NCI-H748 (cell line): Measurements from ENCODE around the gene PLSCR3.

Experiments
- DNase-seq: peaks from one replicate; lab custom pipeline; 2025; ENCODE audit not compliant: unreplicated experiment; lab: John Stamatoyannopoulos, UW

PLSCR3 gene

GRCh38 chr17:7394452-7395191 lies at the start of gene PLSCR3:
Gene PLSCR3, minus strand, starts transcription at chr17:7394525. Its CDS starts 415 bp downstream, at chr17:7394110.
- DNase-seq: peak; percentile 91

- DNase-seq: no peak
These were observed 49.5 kb upstream of the PLSCR3 start for GRCh38 chr17:7443499-7444485.

GRCh38 chr17:7442142-7442541 lies 47.8 kb upstream of the PLSCR3 start:
- no peak for DNase-seq

GRCh38 chr17:7441266-7441665 lies 46.9 kb upstream of the PLSCR3 start:
- DNase-seq: no peak

- DNase-seq: peak; percentile 56
These were observed 46.5 kb upstream of the PLSCR3 start for GRCh38 chr17:7440834-7441195.

DNA sequence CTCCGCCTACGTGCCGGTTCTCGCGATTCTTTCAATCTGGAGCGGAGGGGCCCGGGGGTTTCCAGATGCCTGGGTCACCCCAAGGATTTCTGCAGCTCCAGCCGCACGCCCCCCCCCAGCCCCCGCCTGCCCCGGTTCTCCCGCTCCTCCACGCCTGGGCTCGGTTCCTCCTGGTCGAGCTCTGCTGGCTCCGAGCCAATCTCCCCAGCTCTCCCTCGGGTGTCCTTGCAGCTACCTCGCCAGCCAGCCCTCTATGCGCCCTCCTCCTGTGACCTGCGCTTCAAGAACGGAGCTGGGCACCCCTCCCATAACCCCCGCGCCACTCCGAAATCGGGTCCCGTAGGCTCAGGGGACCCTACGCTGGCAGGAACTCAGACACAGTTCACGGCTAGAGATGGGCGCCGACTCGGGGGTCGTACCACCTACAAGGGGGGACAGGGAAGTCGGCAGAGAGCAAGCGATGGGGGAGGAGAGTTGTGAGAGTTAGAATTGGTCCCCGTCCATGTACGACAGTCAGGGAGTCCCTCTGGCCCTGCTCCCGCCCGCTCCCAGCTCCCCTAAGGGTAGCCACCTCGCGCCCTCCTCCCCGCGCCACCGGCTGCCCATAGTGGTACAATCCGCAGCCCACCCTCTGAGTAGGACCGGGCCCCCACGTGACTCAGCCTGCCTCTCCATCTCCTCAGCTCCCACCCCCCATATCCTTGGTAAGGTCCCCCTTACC lies 45.9 kb upstream of the PLSCR3 start:
- DNase-seq: peak; percentile 75

- DNase-seq: peak; percentile 44
These were observed 45.3 kb upstream of the PLSCR3 start, which contains the start of gene FGF11 for GRCh38 chr17:7439462-7440112. Gene FGF11, plus strand, starts transcription at chr17:7439512. Its CDS starts 109 bp downstream, at chr17:7439621.

GRCh38 chr17:7438656-7439460 lies 44.5 kb upstream of the PLSCR3 start:
- DNase-seq: no peak

DNA sequence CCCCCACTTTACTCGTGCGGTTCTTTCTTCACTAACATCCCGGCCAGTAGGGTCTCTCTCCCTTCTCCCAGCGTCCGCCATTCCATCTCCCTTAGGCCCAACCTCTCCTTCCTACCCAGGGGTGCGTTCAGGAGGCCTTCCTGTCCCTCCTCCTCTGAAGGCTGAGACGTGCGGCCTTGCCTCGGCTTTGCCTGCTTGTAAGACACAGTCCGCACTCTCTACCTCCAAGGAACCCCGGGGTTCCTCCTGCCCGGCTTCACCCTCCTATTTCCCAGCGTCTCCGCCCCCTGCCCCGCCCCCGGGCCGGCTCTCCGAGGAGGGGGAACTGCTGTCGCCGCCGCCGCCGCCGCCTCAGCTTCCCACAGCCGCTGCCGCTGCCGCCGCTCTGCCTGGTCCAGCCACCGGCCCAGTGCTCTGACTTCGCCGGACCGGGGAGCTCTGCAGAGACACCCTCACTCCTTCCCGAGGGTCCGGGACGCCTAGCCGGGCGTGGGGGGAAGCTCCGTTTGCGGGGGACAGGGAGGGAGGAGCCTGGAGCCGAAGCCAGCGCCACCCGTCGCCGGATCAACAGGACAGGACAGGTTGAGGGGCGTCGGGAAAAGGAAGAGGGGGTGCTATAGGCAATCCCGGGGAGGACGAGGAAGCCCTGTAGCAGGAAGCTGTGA lies 43.8 kb upstream of the PLSCR3 start:
- peak; percentile 80 for DNase-seq

DNA sequence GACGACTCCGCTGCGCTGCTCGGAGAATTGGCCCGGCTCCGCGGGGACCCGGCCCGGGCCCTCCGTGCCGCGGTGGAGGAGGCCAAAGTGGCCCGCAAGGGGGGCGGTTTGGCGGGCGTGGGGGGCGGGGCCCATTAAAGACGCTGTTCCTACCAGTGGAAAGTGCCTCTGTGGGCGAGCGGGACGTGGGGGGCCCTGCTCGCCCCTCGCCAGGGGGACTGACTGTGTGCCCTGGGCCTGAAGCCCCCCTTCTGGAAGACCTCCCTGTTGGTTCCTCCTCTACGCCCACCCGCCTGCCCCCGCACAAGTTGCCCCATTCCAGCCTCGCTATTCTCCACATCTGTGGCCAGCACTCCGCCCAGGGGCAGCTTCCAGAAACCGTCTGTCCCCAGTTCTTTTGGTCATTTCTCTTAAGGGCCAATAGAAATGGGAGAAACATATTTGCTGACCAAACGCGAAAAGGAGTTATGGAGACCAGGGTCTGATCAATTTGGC lies 43.1 kb upstream of the PLSCR3 start:
- DNase-seq: peak; percentile 66

DNA sequence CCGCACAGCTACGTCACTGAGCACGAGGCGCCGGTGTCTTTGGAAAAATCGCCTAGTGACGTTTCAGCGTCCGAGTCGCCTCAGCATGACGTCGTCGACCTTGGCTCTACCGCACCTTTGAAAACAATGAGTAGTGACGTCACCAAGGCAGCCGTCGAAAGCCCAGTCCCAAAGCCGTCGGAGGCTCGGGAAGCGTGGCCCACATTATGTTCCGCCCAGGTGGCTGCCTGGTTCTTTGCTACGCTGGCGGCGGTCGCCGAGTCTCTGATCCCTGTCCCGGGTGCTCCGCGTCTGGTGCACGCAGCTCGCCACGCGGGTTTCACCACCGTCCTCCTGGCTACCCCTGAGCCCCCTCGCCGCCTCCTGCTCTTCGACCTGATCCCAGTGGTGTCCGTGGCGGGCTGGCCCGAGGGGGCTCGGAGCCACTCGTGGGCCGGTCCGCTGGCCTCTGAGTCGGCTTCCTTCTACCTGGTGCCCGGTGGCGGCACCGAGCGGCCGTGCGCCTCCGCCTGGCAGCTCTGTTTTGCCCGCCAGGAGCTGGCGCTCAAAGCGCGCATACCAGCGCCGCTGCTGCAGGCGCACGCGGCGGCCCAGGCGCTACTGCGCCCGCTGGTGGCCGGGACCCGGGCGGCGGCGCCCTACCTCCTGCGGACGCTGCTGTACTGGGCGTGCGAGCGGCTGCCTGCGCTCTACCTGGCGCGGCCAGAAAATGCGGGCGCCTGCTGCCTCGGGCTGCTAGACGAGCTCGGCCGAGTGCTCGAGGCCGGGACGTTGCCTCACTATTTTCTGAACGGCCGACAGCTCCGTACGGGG lies 42.4 kb upstream of the PLSCR3 start:
- DNase-seq: peak; percentile 95

DNA sequence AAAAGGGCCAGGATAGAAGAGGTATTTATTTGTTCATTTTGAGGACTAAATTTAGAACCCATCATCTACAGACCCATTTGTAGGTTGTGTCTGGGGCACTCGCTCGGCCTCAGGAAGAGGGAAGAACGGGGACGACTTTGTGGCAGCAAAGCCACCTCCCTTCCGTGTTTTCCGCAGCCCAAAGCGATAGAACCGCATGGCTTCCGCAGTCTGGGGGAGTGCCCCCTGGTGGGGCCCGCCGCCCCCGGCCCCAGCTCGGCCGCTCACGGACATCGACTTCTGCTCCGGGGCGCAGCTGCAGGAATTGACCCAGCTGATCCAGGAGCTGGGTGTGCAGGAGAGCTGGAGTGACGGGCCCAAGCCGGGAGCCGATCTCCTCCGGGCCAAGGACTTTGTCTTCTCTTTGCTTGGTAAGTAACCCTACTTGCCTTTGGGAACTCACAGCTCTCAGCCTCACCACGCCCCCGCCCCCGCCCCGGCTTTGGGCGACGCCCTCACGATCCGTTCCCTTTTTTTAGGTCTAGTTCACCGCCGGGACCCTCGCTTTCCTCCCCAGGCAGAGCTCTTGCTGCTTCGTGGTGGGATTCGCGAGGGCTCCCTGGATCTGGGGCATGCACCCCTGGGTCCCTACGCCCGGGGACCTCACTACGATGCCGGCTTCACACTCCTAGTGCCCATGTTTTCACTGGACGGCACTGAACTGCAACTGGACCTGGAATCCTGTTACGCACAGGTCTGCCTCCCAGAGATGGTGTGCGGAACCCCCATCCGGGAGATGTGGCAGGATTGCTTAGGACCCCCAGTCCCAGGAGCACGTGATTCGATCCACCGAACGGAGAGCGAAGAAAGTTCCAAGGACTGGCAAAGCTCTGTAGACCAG lies 41.6 kb upstream of the PLSCR3 start:
- DNase-seq: peak; percentile 74

DNA sequence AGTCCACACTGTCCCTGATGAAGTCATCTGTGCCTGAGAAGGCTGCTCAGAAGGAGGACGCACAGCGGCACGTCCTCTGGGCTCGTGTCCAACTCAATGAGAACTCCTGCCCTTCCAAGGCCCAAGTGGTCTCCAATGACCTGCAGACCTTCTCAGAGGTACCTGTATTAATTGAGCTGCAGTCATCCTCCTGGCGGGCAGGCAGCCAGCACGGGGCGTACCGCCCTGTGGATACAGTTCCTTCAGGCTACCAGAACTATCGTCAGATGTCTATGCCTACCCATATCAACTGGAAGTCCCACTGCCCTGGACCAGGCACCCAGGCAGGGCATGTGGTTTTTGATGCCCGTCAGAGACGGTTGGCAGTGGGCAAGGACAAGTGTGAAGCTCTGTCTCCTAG lies 38.0 kb upstream of the PLSCR3 start:
- no peak for DNase-seq

DNA sequence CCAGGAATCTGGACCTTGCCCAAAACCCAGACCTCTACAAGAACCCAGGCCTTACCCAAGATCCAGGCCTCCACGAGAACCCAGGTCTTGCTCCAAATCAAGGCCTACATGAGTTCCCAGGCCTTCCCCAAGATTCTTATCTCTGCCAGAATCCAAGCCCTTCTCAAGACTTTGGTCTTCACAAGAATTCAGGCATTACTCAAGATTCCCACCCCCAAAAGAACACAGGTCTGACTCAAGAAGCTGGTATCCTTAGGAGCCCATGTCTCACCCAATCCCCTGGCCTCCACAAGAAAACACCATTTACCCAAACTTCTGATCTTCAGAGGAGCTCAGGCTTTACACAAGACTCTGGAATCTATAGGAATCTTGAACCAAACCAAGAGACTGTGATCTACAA lies 36.9 kb upstream of the PLSCR3 start:
- DNase-seq: no peak

DNA sequence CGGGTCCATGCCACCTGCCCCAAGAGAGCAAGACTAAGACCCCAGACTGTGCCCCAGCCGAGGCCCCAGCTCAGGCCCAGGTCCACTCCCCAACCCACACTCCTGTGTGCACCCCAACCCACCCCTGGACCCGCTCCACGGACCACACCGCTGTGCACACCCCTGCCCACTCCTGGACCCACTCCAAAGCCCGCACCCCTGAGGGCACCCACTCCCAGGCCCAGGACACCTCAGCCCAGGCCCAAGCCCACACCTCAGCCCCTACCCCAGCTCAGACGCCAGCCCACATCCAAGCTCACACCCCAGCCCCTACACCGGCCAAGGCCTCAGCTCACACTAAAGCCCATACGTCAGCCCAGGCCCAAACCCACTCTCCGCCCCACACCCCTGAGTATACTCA lies 35.4 kb upstream of the PLSCR3 start:
- no peak for DNase-seq

DNA sequence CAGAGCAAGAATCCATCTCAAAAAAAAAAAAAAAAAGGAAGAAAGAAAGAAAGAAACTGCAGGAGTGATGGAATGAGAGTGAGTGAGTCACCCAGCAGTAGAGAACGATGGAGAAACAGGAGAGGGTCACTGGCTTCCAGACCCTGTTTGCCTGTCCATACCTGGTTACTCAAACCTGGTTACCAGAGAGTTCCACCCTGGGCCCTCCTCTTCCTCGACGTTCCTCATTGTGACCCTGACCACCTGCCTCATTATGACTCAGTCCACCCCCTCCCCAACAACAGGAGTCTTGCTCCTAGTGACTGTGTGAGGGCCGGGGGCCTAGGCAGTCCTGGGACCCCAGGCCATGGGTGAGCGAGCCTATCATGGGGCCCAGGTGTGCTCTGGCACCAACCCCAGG lies 34.2 kb upstream of the PLSCR3 start, which contains the start of gene SPEM3:
TSS of gene SPEM3 (plus strand) at position 301 of the 400 bp plus-strand sequence. CDS start at position 347, 46 bp downstream.
- DNase-seq: no peak

- DNase-seq: no peak
These were observed 33.2 kb upstream of the PLSCR3 start for GRCh38 chr17:7427549-7427948.
